ENCODE results near the gene C3orf70. TPM values are rescaled to one million over a fixed set of nuclear protein-coding genes. Genes with fewer than 3 reads are reported as not detected.

Gene C3orf70
- total RNA-seq, 1 donor from 2014 or later = 2.2 TPM

GRCh38 chr3:185094697-185095096 lies 58.2 kb downstream of the C3orf70 start:
- no peak for DNase-seq (ENCODE audit: low spot score)
- intact Hi-C loops (cut with DNase I) = no loop called here

- intact Hi-C loops (cut with DNase I) = no loop called here
- DNase-seq (ENCODE audit: low spot score) = no peak
Observed at GRCh38 chr3:185093116-185093515, 59.7 kb downstream of the C3orf70 start.

- intact Hi-C loops (cut with DNase I) = no loop called here
- DNase-seq (ENCODE audit: low spot score) = no peak
Observed at GRCh38 chr3:185090811-185091210, 62.0 kb downstream of the C3orf70 start.

DNA sequence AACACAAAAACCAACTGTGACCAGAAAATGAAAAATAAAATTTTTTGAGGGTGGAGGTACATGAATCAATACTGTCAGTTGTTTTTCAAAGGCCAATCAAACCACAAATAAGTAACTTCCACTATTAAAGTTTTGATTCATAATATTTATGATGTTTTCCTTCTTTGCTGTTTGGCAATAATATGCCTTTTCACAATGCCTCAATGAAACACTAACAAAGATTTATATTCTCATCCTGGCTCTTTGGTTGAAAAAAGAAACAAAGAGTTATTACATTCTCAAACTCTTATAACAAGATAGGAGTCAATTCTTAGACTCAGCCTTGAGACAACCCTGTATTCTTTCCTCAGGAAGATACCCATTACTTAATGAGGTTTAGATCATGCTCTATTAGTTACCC lies 63.1 kb downstream of the C3orf70 start:
- DNase-seq (ENCODE audit: low spot score) = no peak
- intact Hi-C loops (cut with DNase I) = no loop called here

DNA sequence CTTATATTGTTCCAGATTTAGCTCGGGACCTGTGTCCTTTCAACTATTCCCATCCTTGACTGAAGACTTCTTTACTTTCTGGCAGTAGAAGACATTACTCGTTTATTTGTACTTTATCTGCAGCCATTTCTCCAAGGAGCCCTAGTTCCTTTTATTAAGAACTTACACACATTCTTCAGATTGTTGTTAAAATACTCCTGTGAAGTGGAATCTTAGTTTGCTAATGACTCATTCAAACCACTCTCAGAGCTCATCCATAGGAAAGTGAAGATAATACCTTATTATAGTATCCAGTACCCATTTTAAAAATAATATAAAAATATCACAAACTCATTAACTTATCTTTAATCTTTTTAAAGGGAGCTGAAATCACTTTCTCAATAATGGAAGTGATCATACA lies 63.5 kb downstream of the C3orf70 start:
- no peak for DNase-seq (ENCODE audit: low spot score)
- intact Hi-C loops (cut with DNase I) = no loop called here

DNA sequence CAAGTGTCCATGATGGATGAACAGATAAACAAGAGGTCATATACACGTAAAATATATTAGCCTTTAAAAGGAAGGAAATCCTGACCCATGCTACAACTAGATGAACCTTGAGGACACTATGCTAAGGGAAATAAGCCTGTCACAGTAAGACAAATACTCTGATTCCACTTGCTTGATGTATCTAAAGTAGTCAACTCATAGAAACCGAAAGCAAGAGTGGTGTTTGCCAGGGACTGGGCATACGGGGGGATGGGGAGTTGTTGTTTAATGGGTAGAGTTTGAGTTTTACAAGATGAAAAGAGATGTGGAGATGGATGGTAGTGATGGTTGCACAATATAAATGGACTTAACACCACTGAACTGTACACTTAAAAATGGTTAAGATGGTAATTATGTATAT lies 65.4 kb downstream of the C3orf70 start:
- intact Hi-C loops (cut with DNase I) = no loop called here

DNA sequence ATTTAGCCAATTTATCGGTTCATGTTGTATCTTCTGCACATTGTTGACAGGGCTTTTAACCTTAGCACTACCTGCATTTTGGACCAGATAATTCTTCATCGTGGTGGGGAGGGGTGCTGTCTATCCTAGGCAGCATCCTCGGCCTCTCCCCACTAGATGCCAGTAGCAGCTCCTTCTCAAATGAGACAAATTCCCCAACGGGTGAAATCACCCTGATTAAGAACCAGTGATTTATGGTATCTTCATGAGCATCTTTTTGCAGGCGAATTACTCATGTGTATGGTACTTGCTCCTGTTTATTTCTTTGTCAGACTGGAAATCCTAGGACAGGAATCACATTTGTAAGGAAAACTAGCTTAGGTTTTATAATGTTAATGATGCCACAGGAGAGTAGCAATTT lies 68.0 kb downstream of the C3orf70 start:
- intact Hi-C loops (cut with DNase I) = no loop called here
- no peak for DNase-seq (ENCODE audit: low spot score)

More for the DNA sequence above, 65.4 kb downstream of the C3orf70 start:
- DNase-seq (ENCODE audit: low spot score) = no peak

GRCh38 chr3:185084402-185084801 lies 68.5 kb downstream of the C3orf70 start:
- no peak for DNase-seq (ENCODE audit: low spot score)
- intact Hi-C loops (cut with DNase I) = no loop called here

GRCh38 chr3:185082829-185083228 lies 70.0 kb downstream of the C3orf70 start:
- no peak for DNase-seq (ENCODE audit: low spot score)
- intact Hi-C loops (cut with DNase I) = no loop called here

DNA sequence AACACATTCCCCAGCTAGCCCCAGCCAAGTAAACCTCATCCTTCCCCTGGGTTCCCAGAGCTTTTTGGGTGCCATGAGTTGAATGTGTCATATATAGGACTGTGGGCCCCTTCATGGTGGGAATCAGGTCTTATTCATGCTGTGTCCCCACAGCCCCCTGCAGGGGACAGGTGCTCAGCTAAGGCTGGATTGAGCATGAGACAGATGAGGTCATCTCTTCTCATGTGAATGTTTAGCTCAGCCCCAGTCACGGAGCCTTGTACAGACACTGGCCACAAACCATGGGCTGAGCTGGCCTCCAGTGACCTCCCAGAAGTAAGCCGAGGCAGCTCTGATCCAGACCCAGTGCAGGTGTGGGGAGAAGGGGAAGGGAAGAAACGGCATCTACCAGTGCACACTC lies 70.7 kb downstream of the C3orf70 start:
- intact Hi-C loops (cut with DNase I) = no loop called here
- no peak for DNase-seq (ENCODE audit: low spot score)

GRCh38 chr3:185081521-185081920 lies 71.3 kb downstream of the C3orf70 start:
- no peak for DNase-seq (ENCODE audit: low spot score)
- intact Hi-C loops (cut with DNase I) = no loop called here

- no peak for DNase-seq (ENCODE audit: low spot score)
- intact Hi-C loops (cut with DNase I) = no loop called here
Observed at GRCh38 chr3:185079625-185080024, 73.2 kb downstream of the C3orf70 start.

DNA sequence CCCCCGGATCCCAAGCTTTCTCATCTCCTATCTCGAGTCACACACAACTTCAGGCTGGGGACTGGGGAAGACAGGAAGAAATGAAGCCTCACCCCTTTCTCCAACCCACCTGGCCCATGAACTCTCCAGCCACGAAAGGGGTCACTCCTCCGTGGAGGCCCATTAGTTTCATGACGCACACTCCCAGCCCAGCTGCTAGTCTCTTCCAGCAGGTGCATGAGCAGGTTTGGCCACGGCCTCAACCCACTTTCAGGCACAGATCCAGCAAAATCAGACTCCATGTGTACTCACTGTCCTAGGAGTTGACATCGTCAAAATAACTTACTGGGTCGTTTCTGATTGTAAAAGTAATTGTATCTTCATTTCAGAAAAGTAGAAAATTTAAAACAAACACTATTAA lies 76.6 kb downstream of the C3orf70 start:
- intact Hi-C loops (cut with DNase I) = no loop called here

GRCh38 chr3:185075547-185075946 lies 77.3 kb downstream of the C3orf70 start:
- intact Hi-C loops (cut with DNase I) = no loop called here
- no peak for DNase-seq (ENCODE audit: low spot score)

More for the DNA sequence above, 76.6 kb downstream of the C3orf70 start:
- no peak for DNase-seq (ENCODE audit: low spot score)

DNA sequence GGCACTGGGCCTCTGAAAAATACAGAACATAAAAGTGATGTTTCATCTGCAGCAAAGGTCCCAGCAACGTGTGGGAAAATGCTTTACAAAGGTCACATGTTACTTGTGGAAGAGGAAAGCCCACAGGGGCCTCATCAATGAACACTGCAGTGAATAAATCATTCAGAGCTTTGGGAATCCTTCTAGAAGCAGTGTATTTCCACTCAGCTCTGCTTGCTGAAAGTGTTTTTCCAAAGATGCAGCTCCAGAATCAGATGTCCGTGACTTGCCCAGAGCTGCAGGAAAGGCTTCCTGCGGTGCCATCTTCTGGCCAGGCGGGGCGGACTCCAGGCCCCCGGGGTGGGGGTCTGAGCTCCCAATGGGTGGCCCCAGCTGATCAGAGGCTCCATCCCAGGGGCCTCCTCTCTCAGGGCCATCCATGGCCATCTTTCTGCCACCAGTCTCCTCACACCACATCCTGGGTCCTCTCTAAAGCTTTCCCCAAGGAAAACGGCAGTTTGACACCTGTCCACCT lies 81.5 kb downstream of the C3orf70 start:
- no peak for DNase-seq (ENCODE audit: low spot score)
- intact Hi-C loops (cut with DNase I) = no loop called here

DNA sequence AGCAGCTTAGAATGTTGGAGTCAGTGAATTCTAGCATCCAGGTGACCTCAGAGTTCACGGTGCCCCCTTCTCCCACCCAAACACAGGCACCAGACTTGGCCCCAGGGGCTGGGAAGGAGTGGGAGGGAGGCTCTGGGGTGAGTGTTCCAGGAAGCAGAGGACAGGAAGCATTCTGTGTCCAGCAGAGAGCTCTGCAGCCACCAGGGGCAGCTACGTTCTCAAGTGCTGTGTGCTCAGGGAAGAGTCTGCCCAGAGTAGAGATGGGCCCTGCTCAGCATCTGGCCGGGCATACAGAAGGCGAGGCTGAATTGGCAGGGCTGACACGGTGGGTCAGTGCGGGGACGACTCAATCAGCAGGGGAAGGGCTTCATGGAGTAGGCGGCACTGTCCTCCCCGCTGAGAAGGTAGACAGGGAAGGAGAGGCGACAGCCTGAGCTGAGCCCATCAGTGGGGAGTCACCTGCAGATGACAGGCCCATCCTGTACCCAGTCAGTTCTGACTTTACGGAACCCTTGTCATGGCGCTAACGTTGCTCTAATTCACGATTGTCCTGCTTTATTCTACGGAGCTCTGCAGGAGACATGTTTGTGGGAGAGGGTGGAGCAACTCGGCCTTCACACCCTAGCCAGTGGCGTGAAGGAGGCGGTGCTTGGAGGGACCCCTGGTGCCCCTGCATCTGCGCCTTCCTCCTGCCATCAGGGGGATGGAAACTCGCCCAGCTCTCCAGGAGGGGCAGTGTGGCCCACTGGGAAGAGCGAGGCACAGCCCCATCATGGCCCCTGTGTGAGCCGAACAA lies 82.2 kb downstream of the C3orf70 start:
- DNase-seq (ENCODE audit: low spot score) = no peak
- intact Hi-C loops (cut with DNase I) = no loop called here

GRCh38 chr3:185069037-185070030 lies 83.5 kb downstream of the C3orf70 start:
- intact Hi-C loops (cut with DNase I) = no loop called here
- no peak for DNase-seq (ENCODE audit: low spot score)

GRCh38 chr3:185067173-185067572 lies 85.7 kb downstream of the C3orf70 start:
- intact Hi-C loops (cut with DNase I) = no loop called here
- no peak for DNase-seq (ENCODE audit: low spot score)

DNA sequence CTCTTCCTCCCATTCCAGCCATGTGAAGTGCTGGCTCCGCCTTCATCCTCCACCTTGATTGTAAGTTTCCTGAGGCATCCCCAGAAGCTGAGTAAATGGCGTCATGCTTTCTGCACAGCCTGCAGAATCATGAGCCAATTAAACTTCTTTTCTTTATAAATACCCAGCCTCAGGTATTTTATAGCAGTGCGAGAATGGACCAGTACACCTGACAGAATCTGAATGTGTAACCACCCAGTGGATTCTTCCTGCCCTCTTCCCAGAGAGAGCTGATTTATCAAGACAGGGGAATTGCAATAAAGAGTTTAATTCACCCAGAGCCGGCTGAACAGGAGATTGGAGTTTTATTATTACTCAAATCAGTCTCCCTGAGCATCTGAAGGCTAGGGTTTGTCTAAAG lies 86.6 kb downstream of the C3orf70 start:
- DNase-seq (ENCODE audit: low spot score) = no peak
- intact Hi-C loops (cut with DNase I) = no loop called here

DNA sequence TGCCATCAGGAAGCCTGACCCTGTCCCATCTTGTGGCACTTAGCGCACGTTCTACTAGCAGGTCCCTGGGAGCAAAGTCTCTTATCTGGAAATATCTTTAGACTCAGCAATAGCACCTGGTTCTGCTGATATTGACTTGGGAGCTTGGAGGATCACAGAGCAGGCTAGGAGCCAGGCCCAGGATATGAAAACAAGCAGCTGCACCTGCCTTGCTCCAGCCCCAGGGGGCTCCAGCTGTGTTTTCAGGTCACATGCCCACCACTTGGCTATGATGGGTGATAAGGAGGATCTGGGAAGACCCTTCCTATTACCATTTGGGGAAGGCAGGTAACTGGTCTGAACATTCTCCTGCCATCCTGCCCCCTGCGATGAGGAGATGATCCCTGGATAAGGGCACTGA lies 87.8 kb downstream of the C3orf70 start:
- no peak for DNase-seq (ENCODE audit: low spot score)
- intact Hi-C loops (cut with DNase I) = no loop called here
